OCI-LY1 (cell line): Measurements from ENCODE around the gene AGPAT3.

Experiments
- H2AFZ ChIP-seq: fragments of 200-600 bp; sonication (generic), shearing (Covaris generic); 2 replicates; pipeline ENCODE4 v1.6.0; 2014; ENCODE audit warnings: antibody characterized with exemption, mild to moderate bottlenecking, low read length
- H3F3A ChIP-seq: fragments of 200-600 bp; sonication (generic), shearing (Covaris generic); 2 replicates; pipeline ENCODE4 v1.6.0; 2014; ENCODE audit warnings: mild to moderate bottlenecking, antibody characterized with exemption, low read length, moderate library complexity; ENCODE audit not compliant: insufficient read depth
- H3K27ac ChIP-seq: fragments of 200-600 bp; sonication (generic); 2 replicates; pipeline ENCODE4 v1.5.1; 2014; ENCODE audit warnings: low read length, mixed run types, mild to moderate bottlenecking, low read depth; ENCODE audit not compliant: poor library complexity, severe bottlenecking
- H3K27me3 ChIP-seq: fragments of 200-600 bp; sonication (generic); 2 replicates; pipeline ENCODE4 v1.6.0; 2014; ENCODE audit warnings: antibody characterized with exemption, mild to moderate bottlenecking, low read length, moderate library complexity; ENCODE audit not compliant: insufficient read depth
- H3K36me3 ChIP-seq: fragments of 200-600 bp; sonication (generic); 2 replicates; pipeline ENCODE4 v1.6.1; 2014; ENCODE audit warnings: mild to moderate bottlenecking, antibody characterized with exemption, low read length, moderate library complexity, mixed read lengths; ENCODE audit not compliant: insufficient read depth
- H3K4me1 ChIP-seq: fragments of 200-600 bp; sonication (generic); 2 replicates; pipeline ENCODE4 v1.5.1; 2014; ENCODE audit warnings: mild to moderate bottlenecking, low read length, moderate library complexity; ENCODE audit not compliant: insufficient read depth, severe bottlenecking
- H3K4me2 ChIP-seq: fragments of 200-600 bp; sonication (generic), shearing (Covaris generic); 2 replicates; pipeline ENCODE4 v1.6.1; 2014; ENCODE audit warnings: low read length
- H3K4me3 ChIP-seq: fragments of 200-600 bp; sonication (generic); 2 replicates; pipeline ENCODE4 v1.5.1; 2014; ENCODE audit warnings: low read length, low read depth, mild to moderate bottlenecking, mixed read lengths; ENCODE audit not compliant: poor library complexity, severe bottlenecking
- H3K79me2 ChIP-seq: fragments of 200-600 bp; shearing (Covaris generic); 2 replicates; pipeline ENCODE4 v1.6.1; 2016; ENCODE audit warnings: mixed run types, low read length, mixed read lengths; ENCODE audit not compliant: insufficient read depth
- H3K9ac ChIP-seq: fragments of 200-600 bp; sonication (generic), shearing (Covaris generic); 2 replicates; pipeline ENCODE4 v1.6.1; 2014; ENCODE audit warnings: mild to moderate bottlenecking, low read length, mixed read lengths
- H3K9me2 ChIP-seq: fragments of 200-600 bp; sonication (generic), shearing (Covaris generic); 2 replicates; pipeline ENCODE4 v1.6.1; 2014; ENCODE audit warnings: low read depth, mild to moderate bottlenecking, low read length, mixed read lengths
- H3K9me3 ChIP-seq: fragments of 200-600 bp; shearing (Covaris generic); 2 replicates; pipeline ENCODE4 v1.6.1; 2014; ENCODE audit warnings: low read length, mixed read lengths
- H4K20me1 ChIP-seq: fragments of 200-600 bp; sonication (generic), shearing (Covaris generic); 2 replicates; pipeline ENCODE4 v1.6.0; 2016; ENCODE audit warnings: mild to moderate bottlenecking, low read length; ENCODE audit not compliant: insufficient read depth
- EZH2 ChIP-seq: fragments of 200-600 bp; sonication (generic), shearing (Covaris generic); IDR thresholded peaks from 2 replicates; pipeline ENCODE4 v1.8.0; 2017; ENCODE audit warnings: borderline replicate concordance, mixed run types, mild to moderate bottlenecking, antibody characterized with exemption, low read length, moderate library complexity, mixed read lengths
- TF ChIP-seq, protein P1 (sequence below): fragments of 200-600 bp; sonication (generic), shearing (Covaris generic); IDR thresholded peaks from 2 replicates; pipeline ENCODE4 v1.5.1; 2017; ENCODE audit warnings: mild to moderate bottlenecking, antibody characterized with exemption, low read length, moderate library complexity, mixed read lengths

Gene AGPAT3

DNA sequence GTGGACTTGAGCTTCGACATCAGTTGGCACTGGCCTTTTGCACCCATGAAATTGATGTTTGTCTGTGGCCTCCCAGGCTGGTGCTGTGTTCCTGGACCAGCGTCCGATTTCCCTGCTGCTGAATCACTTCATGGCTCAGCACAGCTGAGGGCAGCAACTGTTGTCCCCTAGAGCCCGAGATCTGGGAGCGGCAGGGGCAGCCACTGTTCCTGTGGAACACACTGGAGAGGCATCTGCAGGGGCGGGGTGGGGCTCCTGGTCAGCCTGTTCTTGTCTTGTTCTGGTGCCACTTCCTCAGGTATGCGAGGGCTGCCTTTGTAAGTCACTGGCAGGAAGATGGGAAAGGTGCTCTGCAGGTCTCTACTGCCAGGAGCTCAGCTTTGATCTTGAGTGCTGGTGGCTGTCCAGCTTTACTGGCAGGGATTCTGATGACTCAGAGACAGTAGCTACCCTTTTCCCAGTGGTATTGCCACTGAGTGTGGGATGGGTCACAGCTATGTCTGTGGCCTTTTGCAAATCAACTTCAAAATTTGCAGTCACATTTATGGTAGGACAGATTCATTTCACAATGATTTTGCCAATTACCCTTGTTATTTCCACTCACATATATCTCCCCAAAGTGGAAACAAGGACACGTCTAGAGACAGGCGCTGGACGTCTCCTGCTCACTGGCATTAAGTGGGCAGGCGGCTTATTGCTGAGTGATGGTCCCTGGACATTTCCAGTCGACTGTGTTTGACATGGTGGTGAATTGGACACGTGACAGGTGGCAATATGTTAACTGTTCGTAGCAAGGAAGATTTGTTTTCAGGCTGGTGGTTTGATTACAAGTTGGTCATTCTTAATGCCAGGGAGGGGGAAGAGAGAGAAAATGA, 15.3 kb downstream of the AGPAT3 start:
- H3K79me2 ChIP-seq: peaks cover 3% of the 10 kb centered on the region; the same call in 1 of the 2 replicates
- H3K4me3 ChIP-seq: no peak overlapping the region
- H3K9ac ChIP-seq: no peak overlapping the region
- no peak overlapping the region for H3K27ac ChIP-seq
- peaks cover 40% of the 10 kb centered on the region for H3K4me1 ChIP-seq
- no peaks in the 10 kb centered on the region for H3F3A ChIP-seq
- H3K9me3 ChIP-seq: no peaks in the 10 kb centered on the region
- no peaks in the 10 kb centered on the region for H3K27me3 ChIP-seq
- H4K20me1 ChIP-seq: no peaks in the 10 kb centered on the region
- no peaks in the 10 kb centered on the region for H3K9me2 ChIP-seq
- H2AFZ ChIP-seq: no peak overlapping the region
- H3K4me2 ChIP-seq: no peak overlapping the region
- TF ChIP-seq EZH2: no peak
- TF ChIP-seq, protein P1, sequence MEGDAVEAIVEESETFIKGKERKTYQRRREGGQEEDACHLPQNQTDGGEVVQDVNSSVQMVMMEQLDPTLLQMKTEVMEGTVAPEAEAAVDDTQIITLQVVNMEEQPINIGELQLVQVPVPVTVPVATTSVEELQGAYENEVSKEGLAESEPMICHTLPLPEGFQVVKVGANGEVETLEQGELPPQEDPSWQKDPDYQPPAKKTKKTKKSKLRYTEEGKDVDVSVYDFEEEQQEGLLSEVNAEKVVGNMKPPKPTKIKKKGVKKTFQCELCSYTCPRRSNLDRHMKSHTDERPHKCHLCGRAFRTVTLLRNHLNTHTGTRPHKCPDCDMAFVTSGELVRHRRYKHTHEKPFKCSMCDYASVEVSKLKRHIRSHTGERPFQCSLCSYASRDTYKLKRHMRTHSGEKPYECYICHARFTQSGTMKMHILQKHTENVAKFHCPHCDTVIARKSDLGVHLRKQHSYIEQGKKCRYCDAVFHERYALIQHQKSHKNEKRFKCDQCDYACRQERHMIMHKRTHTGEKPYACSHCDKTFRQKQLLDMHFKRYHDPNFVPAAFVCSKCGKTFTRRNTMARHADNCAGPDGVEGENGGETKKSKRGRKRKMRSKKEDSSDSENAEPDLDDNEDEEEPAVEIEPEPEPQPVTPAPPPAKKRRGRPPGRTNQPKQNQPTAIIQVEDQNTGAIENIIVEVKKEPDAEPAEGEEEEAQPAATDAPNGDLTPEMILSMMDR: no peak
- peaks cover 22% of the 10 kb centered on the region for H3K36me3 ChIP-seq

DNA sequence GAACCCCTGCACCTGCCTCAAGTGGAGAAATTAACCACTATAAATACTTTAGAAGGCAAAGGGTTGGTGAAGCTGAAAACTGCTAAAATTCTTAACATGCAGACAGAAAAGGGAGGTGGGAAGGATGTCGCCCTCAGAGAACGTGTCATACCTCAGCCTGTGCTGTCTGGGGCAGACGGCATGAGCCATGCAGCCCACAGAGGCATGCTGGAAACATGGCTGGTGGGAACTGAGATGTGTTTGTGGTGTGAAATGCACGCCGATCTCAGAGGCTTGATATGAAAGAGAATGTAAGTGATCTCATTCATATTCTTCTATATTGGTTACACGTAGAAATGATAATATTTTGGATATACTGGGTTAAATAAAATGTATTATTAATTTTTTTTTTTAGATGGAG, 16.3 kb downstream of the AGPAT3 start:
- Histone ChIP-seq H3K79me2 (peaks cover 3% of the 10 kb centered on the region; the same call in 1 of the 2 replicates), H4K20me1 (no peaks in the 10 kb centered on the region), H3K4me2 (no peak overlapping the region), H3K9ac (no peak overlapping the region), H3K27ac (no peak overlapping the region), H3K27me3 (no peaks in the 10 kb centered on the region), H2AFZ (no peak overlapping the region), H3K4me3 (no peak overlapping the region), H3K36me3 (peaks cover 17% of the 10 kb centered on the region), H3K9me2 (no peaks in the 10 kb centered on the region), H3K9me3 (no peaks in the 10 kb centered on the region), H3K4me1 (peaks cover 40% of the 10 kb centered on the region), H3F3A (no peaks in the 10 kb centered on the region)
- TF ChIP-seq, protein P1: no peak
- no peak for TF ChIP-seq EZH2

GRCh38 chr21:43881935-43882334, 16.9 kb downstream of the AGPAT3 start:
- Histone ChIP-seq H3K36me3 (peaks cover 17% of the 10 kb centered on the region), H3K9me3 (no peaks in the 10 kb centered on the region), H3K4me1 (peaks cover 40% of the 10 kb centered on the region), H3K79me2 (peaks cover 3% of the 10 kb centered on the region; the same call in 1 of the 2 replicates), H3F3A (no peaks in the 10 kb centered on the region), H3K27me3 (no peaks in the 10 kb centered on the region), H3K9ac (no peak overlapping the region), H4K20me1 (no peaks in the 10 kb centered on the region), H3K4me3 (no peak overlapping the region), H3K4me2 (no peak overlapping the region), H2AFZ (no peak overlapping the region), H3K9me2 (no peaks in the 10 kb centered on the region), H3K27ac (no peak overlapping the region)
- TF ChIP-seq, protein P1: no peak
- TF ChIP-seq EZH2: no peak
